Cardiac fibroblast (primary cell): ENCODE data around the gene RPL28.
A peak's percentile ranks its signal among the peaks of the same experiment; 100 is the strongest.

ENCODE experiments used
- DNase-seq, 2 donors: peaks; one replicate each; pipeline versions ENCODE4 v3.0.0 to v3.0.0-alpha.2; 2010; ENCODE audit warnings: low read depth in 2 of 2
- H3K4me3 ChIP-seq, 2 donors: replicated peaks in 1 of 2; 1 replicate in 1 of 2; 2 replicates in 1 of 2; pipeline ENCODE4 v1.5.1; 2011; ENCODE audit warnings: low read depth in 2 of 2, low read length in 2 of 2, mild to moderate bottlenecking in 2 of 2, moderate library complexity in 1 of 2
- CTCF ChIP-seq: IDR thresholded peaks from one replicate; pipeline ENCODE4 v1.5.1; 2011; ENCODE audit warnings: low read depth, mild to moderate bottlenecking, low read length, inconsistent platforms

RPL28 gene

GRCh38 chr19:55347442-55348009 lies 38.2 kb upstream of the RPL28 start:
- H3K4me3 ChIP-seq: no peak overlapping the region
- TF ChIP-seq CTCF: no peak
- DNase-seq: no peak

GRCh38 chr19:55348317-55349034 lies 37.3 kb upstream of the RPL28 start:
- H3K4me3 ChIP-seq: no peak overlapping the region
- DNase-seq: no peak
- TF ChIP-seq CTCF: no peak

- TF ChIP-seq CTCF: no peak
- DNase-seq: no peak
- no peak overlapping the region for H3K4me3 ChIP-seq
Measured at GRCh38 chr19:55350620-55351315, 35.0 kb upstream of the RPL28 start.

- H3K4me3 ChIP-seq: no peak overlapping the region
- no peak for TF ChIP-seq CTCF
- no peak for DNase-seq
Measured at GRCh38 chr19:55352040-55352439, 33.7 kb upstream of the RPL28 start.

- no peak overlapping the region for H3K4me3 ChIP-seq
Measured at GRCh38 chr19:55352549-55353145, 33.1 kb upstream of the RPL28 start.

GRCh38 chr19:55353356-55353802 lies 32.4 kb upstream of the RPL28 start:
- DNase-seq: no peak
- no peak for TF ChIP-seq CTCF
- H3K4me3 ChIP-seq: peak overlapping the region; percentile 44 to 46

More at GRCh38 chr19:55352549-55353145, 33.1 kb upstream of the RPL28 start:
- TF ChIP-seq CTCF: no peak
- DNase-seq: no peak
